Adrenal gland (tissue), 5 donors: ENCODE results near the gene CDKAL1.

Experiments used
- POLR2A ChIP-seq, 2 donors: fragments of 450-650 bp; IDR thresholded peaks; one replicate each; pipeline ENCODE4 v1.6.1; 2017; ENCODE audit warnings: antibody characterized with exemption in 2 of 2, mild to moderate bottlenecking in 2 of 2, moderate library complexity in 1 of 2
- TF ChIP-seq, protein P1 (sequence below), 6 experiments: fragments of 450-650 bp in 4 of 6; fragments of 200-600 bp in 2 of 6; sonication (generic) in 1 of 6; IDR thresholded peaks; 1 replicate in 5 of 6; 2 replicates in 1 of 6; pipeline versions ENCODE4 v1.5.1 to v1.8.0; 2016 to 2021; ENCODE audit warnings: antibody characterized with exemption in 6 of 6, mild to moderate bottlenecking in 2 of 6, moderate library complexity in 1 of 6
- donor health status: DM: no; HTN: no; CAD: no.

DNA sequence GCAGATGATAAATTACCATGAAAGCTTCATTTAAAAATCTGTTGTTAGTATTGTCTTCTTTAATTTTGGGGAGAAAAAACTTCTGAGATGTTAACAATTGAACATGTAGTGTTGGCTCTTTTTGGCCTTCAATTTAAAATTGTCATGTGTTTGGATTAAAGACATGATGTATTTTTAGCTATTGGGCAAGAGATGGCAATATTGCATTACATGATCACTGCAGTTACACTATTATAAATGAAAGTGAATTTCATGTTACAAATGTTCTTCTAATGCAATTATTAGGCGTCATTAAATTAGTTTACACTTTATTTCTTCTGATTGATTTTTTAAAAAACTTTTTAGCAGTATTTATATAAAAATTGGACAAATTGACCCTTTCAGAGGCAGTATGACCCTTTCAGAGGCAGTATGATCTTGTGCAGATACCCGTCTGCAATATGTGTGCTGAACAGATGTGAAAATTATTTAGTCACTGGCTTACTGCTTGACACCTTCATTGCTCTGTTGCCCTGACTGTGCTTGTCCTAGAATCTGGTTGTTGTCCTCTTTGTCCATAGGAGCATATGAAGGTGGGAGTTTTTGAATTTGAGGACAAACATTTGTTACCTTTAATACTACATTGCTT, 25.8 kb downstream of the CDKAL1 start:
- TF ChIP-seq, protein P1, sequence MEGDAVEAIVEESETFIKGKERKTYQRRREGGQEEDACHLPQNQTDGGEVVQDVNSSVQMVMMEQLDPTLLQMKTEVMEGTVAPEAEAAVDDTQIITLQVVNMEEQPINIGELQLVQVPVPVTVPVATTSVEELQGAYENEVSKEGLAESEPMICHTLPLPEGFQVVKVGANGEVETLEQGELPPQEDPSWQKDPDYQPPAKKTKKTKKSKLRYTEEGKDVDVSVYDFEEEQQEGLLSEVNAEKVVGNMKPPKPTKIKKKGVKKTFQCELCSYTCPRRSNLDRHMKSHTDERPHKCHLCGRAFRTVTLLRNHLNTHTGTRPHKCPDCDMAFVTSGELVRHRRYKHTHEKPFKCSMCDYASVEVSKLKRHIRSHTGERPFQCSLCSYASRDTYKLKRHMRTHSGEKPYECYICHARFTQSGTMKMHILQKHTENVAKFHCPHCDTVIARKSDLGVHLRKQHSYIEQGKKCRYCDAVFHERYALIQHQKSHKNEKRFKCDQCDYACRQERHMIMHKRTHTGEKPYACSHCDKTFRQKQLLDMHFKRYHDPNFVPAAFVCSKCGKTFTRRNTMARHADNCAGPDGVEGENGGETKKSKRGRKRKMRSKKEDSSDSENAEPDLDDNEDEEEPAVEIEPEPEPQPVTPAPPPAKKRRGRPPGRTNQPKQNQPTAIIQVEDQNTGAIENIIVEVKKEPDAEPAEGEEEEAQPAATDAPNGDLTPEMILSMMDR (IDR thresholded peaks at IDR 0.05), result no peak
- TF ChIP-seq POLR2A (IDR thresholded peaks at IDR 0.05), result no peak
